K562 (cell line): Measurements from ENCODE around the gene ARL2. TPM values are rescaled to one million over a fixed set of nuclear protein-coding genes. Genes with fewer than 3 reads are reported as not detected.
A peak's percentile ranks its signal among the peaks of the same experiment; 100 is the strongest.

ENCODE experiments used
- ATAC-seq: fragments of 200-7000 bp; cut with Tn5 transposase; 3 replicates; pipeline ENCODE4 v1.9.1; 2020; ENCODE audit warnings: moderate library complexity
- BruUV-seq: library from RNA; stranded (reverse); fragments of 400-500 nt; replicated peaks from 2 replicates; lab custom pipeline; 2021; lab: Mats Ljungman, UMichigan
- CTCF ChIA-PET: fragments of 300-600 bp; formaldehyde crosslinking; extraction: SDS; loops from one replicate; lab custom pipeline; 2021; ENCODE audit warnings: low intra/inter-chr PET ratio; lab: Yijun Ruan, JAX
- POLR2A ChIA-PET: fragments of 300-600, 350-650 bp; sonication (Branson Sonifier 250); formaldehyde crosslinking; extraction: SDS; loops from one replicate; lab custom pipeline; 2021; ENCODE audit warnings: antibody characterized with exemption, inconsistent platforms; lab: Yijun Ruan, JAX
- DNase-seq, 4 experiments: peaks; one replicate each; pipeline versions ENCODE4 v3.0.0 to v3.0.0-alpha.2; 2011 to 2018; ENCODE audit warnings: low spot score in 3 of 4, mixed read lengths in 3 of 4; ENCODE audit errors: extremely low read depth in 1 of 4
- FAIRE-seq: peaks from 2 replicates; lab custom pipeline; 2011; peaks lifted over from hg19 to GRCh38; lab: Jason Lieb, UNC
- H2AFZ ChIP-seq: 2 replicates; pipeline ENCODE4 v1.6.0; 2011; ENCODE audit warnings: low read depth, low read length, control low read depth, inconsistent platforms
- H3K27ac ChIP-seq: fragments of 200-600 bp; 3 replicates; pipeline ENCODE4 v1.8.0; 2011; ENCODE audit warnings: low read depth, mild to moderate bottlenecking, control low read depth, inconsistent platforms, low read length, moderate library complexity, mixed read lengths; ENCODE audit errors: extremely low read depth
- H3K27me3 ChIP-seq, 2 experiments: fragments of 300-600 bp in 1 of 2; 2 replicates in 1 of 2; 3 replicates in 1 of 2; pipeline versions ENCODE4 v1.6.0 to v1.8.0; 2011; ENCODE audit warnings: inconsistent platforms in 2 of 2, low read length in 2 of 2, mild to moderate bottlenecking in 1 of 2, mixed read lengths in 1 of 2, moderate library complexity in 1 of 2; ENCODE audit not compliant: control insufficient read depth in 2 of 2, insufficient read depth in 2 of 2
- H3K36me3 ChIP-seq: fragments of 300-600 bp; 3 replicates; pipeline ENCODE4 v1.8.0; 2011; ENCODE audit warnings: mild to moderate bottlenecking, low read length, inconsistent platforms; ENCODE audit not compliant: control insufficient read depth, insufficient read depth
- H3K4me1 ChIP-seq, 2 experiments: fragments of 200-600 bp in 1 of 2; replicated peaks in 1 of 2; 2 replicates in 1 of 2; 3 replicates in 1 of 2; pipeline versions ENCODE4 v1.5.1 to v1.8.0; 2011; ENCODE audit warnings: inconsistent platforms in 2 of 2, low read length in 2 of 2, mild to moderate bottlenecking in 1 of 2, mixed read lengths in 1 of 2, moderate library complexity in 1 of 2; ENCODE audit not compliant: control insufficient read depth in 2 of 2, insufficient read depth in 2 of 2
- H3K4me2 ChIP-seq: 2 replicates; pipeline ENCODE4 v1.6.1; 2011; ENCODE audit warnings: low read length, control low read depth, inconsistent platforms, mixed read lengths; ENCODE audit not compliant: insufficient read depth
- H3K4me3 ChIP-seq: fragments of 200-600 bp; sonication (generic), shearing (Covaris generic); 2 replicates; pipeline ENCODE4 v1.5.1; 2016; ENCODE audit warnings: control low read depth, inconsistent platforms
- H3K79me2 ChIP-seq: fragments of 200-600 bp; 3 replicates; pipeline ENCODE4 v1.8.0; 2011; ENCODE audit warnings: low read length, inconsistent platforms; ENCODE audit not compliant: control insufficient read depth, insufficient read depth
- H3K9ac ChIP-seq, 2 experiments: 2 replicates each; pipeline versions ENCODE4 v1.6.0 to v1.6.1; 2011; ENCODE audit warnings: low read depth in 2 of 2, low read length in 2 of 2, control low read depth in 1 of 2, inconsistent platforms in 1 of 2, mild to moderate bottlenecking in 1 of 2, mixed read lengths in 1 of 2; ENCODE audit not compliant: insufficient read depth in 1 of 2
- H3K9me1 ChIP-seq: one replicate; pipeline ENCODE4 v1.6.0; 2011; ENCODE audit warnings: inconsistent platforms, mild to moderate bottlenecking, low read length, moderate library complexity; ENCODE audit not compliant: control insufficient read depth, insufficient read depth
- H3K9me3 ChIP-seq: replicated peaks from 2 replicates; pipeline ENCODE4 v1.5.1; 2011; ENCODE audit warnings: low read depth, low read length, inconsistent platforms; ENCODE audit not compliant: control insufficient read depth, insufficient read depth
- H4K20me1 ChIP-seq: replicated peaks from 2 replicates; pipeline ENCODE4 v1.6.1; 2011; ENCODE audit warnings: low read length, inconsistent platforms, mixed read lengths; ENCODE audit not compliant: control insufficient read depth, insufficient read depth
- BCL6 ChIP-seq: fragments of 250-450 bp; sonication (Bioruptor Pico); IDR thresholded peaks from 2 replicates; pipeline ENCODE4 v1.4.0; 2020
- BRD4 ChIP-seq: fragments of 200-600 bp; sonication (generic); IDR thresholded peaks from 2 replicates; pipeline ENCODE4 v1.6.1; 2017; ENCODE audit warnings: inconsistent platforms
- CBFA2T2 ChIP-seq: fragments of 450-650 bp; conservative IDR thresholded peaks from 2 replicates; pipeline ENCODE4 v1.6.1; 2017; ENCODE audit warnings: mild to moderate bottlenecking
- DIDO1 ChIP-seq: fragments of 450-650 bp; IDR thresholded peaks from 2 replicates; pipeline ENCODE4 v1.6.1; 2016; ENCODE audit warnings: low read depth, missing biosample characterization, missing genetic modification characterization
- DPF2 ChIP-seq: fragments of 450-650 bp; IDR thresholded peaks from 2 replicates; pipeline ENCODE4 v1.6.1; 2016
- ETS1 ChIP-seq: conservative IDR thresholded peaks from 2 replicates; pipeline ENCODE4 v1.6.1; 2011; ENCODE audit warnings: low read depth, mild to moderate bottlenecking, low read length; ENCODE audit not compliant: control insufficient read depth
- FOXK2 ChIP-seq, 2 experiments: fragments of 450-650 bp; IDR thresholded peaks in 1 of 2; conservative IDR thresholded peaks in 1 of 2; 2 replicates each; pipeline ENCODE4 v1.6.1; 2016; ENCODE audit warnings: low read depth in 2 of 2, mild to moderate bottlenecking in 1 of 2
- GATA2 ChIP-seq: sonication (generic); formaldehyde crosslinking; IDR thresholded peaks from 2 replicates; pipeline ENCODE4 v1.4.0; 2020; ENCODE audit warnings: mild to moderate bottlenecking, missing genetic modification reagents
- GTF2B ChIP-seq: IDR thresholded peaks from 2 replicates; pipeline ENCODE4 v1.6.1; 2011; ENCODE audit not compliant: insufficient read length; ENCODE audit errors: extremely low read depth
- HDAC2 ChIP-seq: fragments of 450-650 bp; IDR thresholded peaks from 2 replicates; pipeline ENCODE4 v1.6.1; 2016; ENCODE audit warnings: mild to moderate bottlenecking
- HLTF ChIP-seq: fragments of 450-650 bp; IDR thresholded peaks from 2 replicates; pipeline ENCODE4 v1.6.1; 2016
- JUND ChIP-seq, 2 experiments: IDR thresholded peaks; 2 replicates in 1 of 2; 3 replicates in 1 of 2; pipeline ENCODE4 v1.6.1; 2011; ENCODE audit warnings: borderline replicate concordance in 2 of 2, low read depth in 2 of 2, low read length in 2 of 2, improper control_type of control experiment in 1 of 2, missing biosample characterization in 1 of 2, missing genetic modification characterization in 1 of 2, missing genetic modification reagents in 1 of 2
- MAX ChIP-seq: sonication (generic); formaldehyde crosslinking; IDR thresholded peaks from 2 replicates; pipeline ENCODE4 v1.9.0; 2022; ENCODE audit warnings: mild to moderate bottlenecking, missing genetic modification reagents
- MIER1 ChIP-seq: fragments of 450-650 bp; IDR thresholded peaks from 2 replicates; pipeline ENCODE4 v1.6.1; 2016; ENCODE audit warnings: antibody characterized with exemption, mild to moderate bottlenecking, low read depth
- NR2F6 ChIP-seq: fragments of 450-650 bp; formaldehyde crosslinking; IDR thresholded peaks from 2 replicates; pipeline ENCODE4 v1.4.0; 2020; ENCODE audit warnings: mild to moderate bottlenecking
- TAF1 ChIP-seq: IDR thresholded peaks from 2 replicates; pipeline ENCODE4 v1.6.1; 2011; ENCODE audit warnings: mild to moderate bottlenecking, low read length, moderate library complexity; ENCODE audit not compliant: insufficient read depth, control insufficient read depth, severe bottlenecking; ENCODE audit errors: extremely low read depth
- TBL1XR1 ChIP-seq, 2 experiments: IDR thresholded peaks; 2 replicates each; pipeline ENCODE4 v1.6.1; 2012; ENCODE audit warnings: improper control_type of control experiment in 2 of 2, low read length in 2 of 2, mild to moderate bottlenecking in 1 of 2
- ZNF24 ChIP-seq: fragments of 450-650 bp; IDR thresholded peaks from 2 replicates; pipeline ENCODE4 v1.6.1; 2016
- ZNF551 ChIP-seq: fragments of 250-450 bp; sonication (Bioruptor Pico); IDR thresholded peaks from 2 replicates; pipeline ENCODE4 v1.5.0; 2021; ENCODE audit warnings: mild to moderate bottlenecking, moderate library complexity
- WGBS: fragments of 100-300 bp; shearing (Covaris generic); methylation state at CpG from one replicate; pipeline ENCODE4 v1.1.6; 2016; ENCODE audit warnings: low coverage, mixed read lengths; ENCODE audit not compliant: insufficient coverage; ENCODE audit errors: missing lambda C conversion rate; 5-methylcytosine and 5-hydroxymethylcytosine counted together
- in situ Hi-C: fragments of 300-500 bp; cut with MboI; formaldehyde crosslinking; loops from 4 replicates; pipeline ENCODE4 v1.15.0; 2018; ENCODE audit warnings: inconsistent platforms, mixed read lengths
- intact Hi-C: fragments of 100-400 bp; cut with micrococcal nuclease; formaldehyde crosslinking; loops from 2 replicates; pipeline ENCODE4 v1.14.2; 2022
- polyA plus RNA-seq, 8 experiments: library from polyadenylated mRNA; depleted of rRNA in 4 of 8; stranded (reverse) in 5 of 8; unstranded in 3 of 8; fragments of >200 nt; fragmentation: Nextera tagmentation in 2 of 8; fragmentation: Illumina TruSeq in 1 of 8; extraction: Ambion mirVana in 2 of 8; extraction: Trizol in 1 of 8; gene quantifications; 2 replicates each; pipeline versions ENCODE4 v1.2.1 to v1.2.3, GENCODE V29; 2011 to 2014; ENCODE audit warnings: inconsistent platforms in 1 of 8, missing spikeins in 1 of 8
- total RNA-seq, 7 experiments: library from RNA; depleted of rRNA in 6 of 7; stranded (reverse); fragments of >200 nt in 6 of 7; fragmentation: Illumina TruSeq in 2 of 7; extraction: Trizol in 2 of 7; gene quantifications; 2 replicates each; pipeline versions ENCODE4 v1.2.1 to v1.2.3, GENCODE V29; 2011 to 2021; ENCODE audit warnings: low replicate concordance in 1 of 7

ARL2 gene
- total and polyA plus RNA-seq, 9 of the 15 experiments (the other 6 are each of a cell fraction or from before 2014, with no cell fraction given) = 5.7 to 154 (median 92.2) TPM

GRCh38 chr11:64996327-64996709, 17.6 kb upstream of the ARL2 start (continued):
- TF ChIP-seq DPF2 = 0 out of 2 replicates have a peak, but pooled peaks have one; percentile 6
- TF ChIP-seq CBFA2T2 = 0 out of 2 replicates have a peak, but pooled peaks have one; percentile 5

GRCh38 chr11:64996710-64997380, 17.1 kb upstream of the ARL2 start, which contains the start of gene BATF2:
TSS of gene BATF2 (minus strand) at chr11:64996971. CDS start at chr11:64996914, 57 bp downstream.
- H3K27ac ChIP-seq = peak within 1 kb of the TSS; percentile 52
- DNase-seq (peak; percentile 86 to 91 (median 88)), ATAC-seq (peak; percentile 91), FAIRE-seq (peak; percentile 83)
- BruUV-seq = no TSS peak
- peak within 1 kb of the TSS; percentile 94 for H2AFZ ChIP-seq
- peaks cover 23% of the 10 kb centered on the region in 2 experiments; a peak in 4 of 5 replicates for H3K4me1 ChIP-seq
- H3K79me2 ChIP-seq = no peaks in the 10 kb centered on the region
- ChIA-PET CTCF (interaction anchor here (1.1 to 1.3 kb wide), 2 partner anchors 99 to 149 kb away, joined by 3 to 4 read pairs; no protein-coding TSS in a partner anchor), POLR2A (interaction anchor here (0.6 to 2.3 kb wide), 14 partner anchors 9 to 136 kb away, joined by 3 to 14 read pairs (median 4); partner anchors contain the start of genes ARL2, MAJIN and SNX15)
- in situ Hi-C loops (loop anchor here (5.0 kb wide), 1 partner anchor 150 kb away; no protein-coding TSS in a partner anchor), intact Hi-C loops (loop anchor here (1.0 to 2.0 kb wide), 5 partner anchors 50 to 210 kb away; partner anchors contain the start of genes ATG2A and PPP2R5B)
- H4K20me1 ChIP-seq = no peaks in the 10 kb centered on the region
- no peaks in the 10 kb centered on the region for H3K36me3 ChIP-seq
- H3K4me3 ChIP-seq = peak within 1 kb of the TSS; percentile 33
- 0% methylated on average over 7 of the region's 9 CpGs for WGBS
- no peaks in the 10 kb centered on the region for H3K9me1 ChIP-seq
- H3K27me3 ChIP-seq = no peaks in the 10 kb centered on the region
- H3K4me2 ChIP-seq = peak within 1 kb of the TSS; percentile 83
- peak within 1 kb of the TSS; percentile 58 to 89 for H3K9ac ChIP-seq
- no peaks in the 10 kb centered on the region for H3K9me3 ChIP-seq
- TF ChIP-seq HDAC2 (peak; percentile 80), JUND (IDR thresholded peaks at IDR 0.05; ENCODE audit: borderline replicate concordance, low read depth, low read length) (no peak), JUND (tag; IDR thresholded peaks at IDR 0.05; ENCODE audit: borderline replicate concordance, low read depth, low read length) (peak; percentile 9; the same call in 2 of the 3 replicates), ETS1 (0 out of 2 replicates have a peak, but pooled peaks have one; percentile 14), TBL1XR1 (IDR thresholded peaks at IDR 0.05; ENCODE audit: low read length in 2 of 2) (no peak; a peak in 1 of 4 replicates), DIDO1 (tag) (peak; percentile 61; the same call in 1 of the 2 replicates), BRD4 (0 out of 2 replicates have a peak, but pooled peaks have one; percentile 44), HLTF (no peak), GTF2B (no peak), NR2F6 (no peak), ZNF24 (no peak), ZNF551 (CRISPR knock-in tag) (no peak), FOXK2 (conservative IDR thresholded peaks at IDR 0.05 in 1 of 2, IDR thresholded peaks at IDR 0.05 in 1 of 2; ENCODE audit: low read depth in 2 of 2) (no peak; a peak in 1 of 4 replicates), TAF1 (peak; percentile 52), GATA2 (CRISPR knock-in tag) (no peak), MAX (CRISPR knock-in tag) (peak; percentile 67; the same call in 1 of the 2 replicates), MIER1 (peak; percentile 71; the same call in 1 of the 2 replicates), BCL6 (CRISPR knock-in tag) (no peak)
